B cell (primary cell): Measurements from ENCODE around the gene SMC6. TPM values are rescaled to one million over a fixed set of nuclear protein-coding genes. Genes with fewer than 3 reads are reported as not detected.

Experiments used
- ATAC-seq: fragments of 200-7000 bp; cut with Tn5 transposase; one replicate; pipeline ENCODE4 v1.10.0; 2021; ENCODE audit warnings: low read depth, mild to moderate bottlenecking, moderate number of reproducible peaks, moderate library complexity
- CTCF ChIA-PET: fragments of 350-600 bp; sonication (Branson Sonifier 250); formaldehyde crosslinking; loops from one replicate; lab custom pipeline; 2021; ENCODE audit warnings: antibody characterized with exemption, inconsistent platforms; lab: Charles Lee
- POLR2A ChIA-PET: fragments of 350-600 bp; sonication (Branson Sonifier 250); formaldehyde crosslinking; loops from one replicate; lab custom pipeline; 2021; ENCODE audit warnings: antibody characterized with exemption; lab: Charles Lee
- DNase-seq: peaks from one replicate; pipeline ENCODE4 v3.0.0; 2013
- H2AFZ ChIP-seq: 2 replicates; pipeline ENCODE4 v1.6.1; 2012; ENCODE audit warnings: mild to moderate bottlenecking, low read depth, low read length; ENCODE audit not compliant: insufficient read depth, poor library complexity, severe bottlenecking
- H3K27ac ChIP-seq, 2 donors: 1 replicate in 1 of 2; 2 replicates in 1 of 2; pipeline ENCODE4 v1.5.1; 2012 to 2013; ENCODE audit warnings: low read length in 2 of 2, mild to moderate bottlenecking in 2 of 2, moderate library complexity in 1 of 2
- H3K27me3 ChIP-seq, 4 experiments: fragments of 200-600 bp in 1 of 4; sonication (generic) in 1 of 4; replicated peaks in 1 of 4; 1 replicate in 2 of 4; 2 replicates in 2 of 4; pipeline versions ENCODE4 v1.6.1 to v1.7.0; 2013 to 2016; ENCODE audit warnings: low read length in 3 of 4, mild to moderate bottlenecking in 2 of 4, mixed read lengths in 1 of 4, moderate library complexity in 1 of 4; ENCODE audit not compliant: insufficient read depth in 4 of 4, control insufficient read depth in 3 of 4; ENCODE audit errors: control extremely low read depth in 1 of 4
- H3K36me3 ChIP-seq, 2 experiments: replicated peaks in 1 of 2; 1 replicate in 1 of 2; 2 replicates in 1 of 2; pipeline versions ENCODE4 v1.6.1 to v1.7.1; 2013; ENCODE audit warnings: low read length in 1 of 2; ENCODE audit not compliant: insufficient read depth in 2 of 2, control insufficient read depth in 1 of 2; ENCODE audit errors: control extremely low read depth in 1 of 2, extremely low read depth in 1 of 2
- H3K4me1 ChIP-seq, 2 donors: fragments of 200-600 bp in 1 of 2; sonication (generic) in 1 of 2; 1 replicate in 1 of 2; 2 replicates in 1 of 2; pipeline versions ENCODE4 v1.5.1 to v1.6.1; 2013 to 2017; ENCODE audit warnings: low read length in 2 of 2; ENCODE audit not compliant: control insufficient read depth in 2 of 2, insufficient read depth in 2 of 2
- H3K4me2 ChIP-seq: replicated peaks from 2 replicates; pipeline ENCODE3; 2012; ENCODE audit warnings: mild to moderate bottlenecking, low read depth, low read length; ENCODE audit not compliant: poor library complexity, severe bottlenecking
- H3K4me3 ChIP-seq, 5 experiments: fragments of 200-600 bp in 1 of 5; sonication (generic) in 1 of 5; 1 replicate in 3 of 5; 2 replicates in 2 of 5; pipeline versions ENCODE4 v1.5.1 to v1.7.0; 2011 to 2016; ENCODE audit warnings: low read length in 4 of 5, mild to moderate bottlenecking in 4 of 5, low read depth in 2 of 5, control low read depth in 1 of 5, moderate library complexity in 1 of 5; ENCODE audit not compliant: insufficient read depth in 1 of 5; ENCODE audit errors: control extremely low read depth in 1 of 5, extremely low read depth in 1 of 5
- H3K79me2 ChIP-seq: fragments of 200-600 bp; sonication (generic); one replicate; pipeline ENCODE4 v1.6.0; 2016; ENCODE audit warnings: low read length; ENCODE audit not compliant: control insufficient read depth, insufficient read depth
- H3K9ac ChIP-seq: fragments of 200-600 bp; sonication (generic); 2 replicates; pipeline ENCODE4 v1.6.1; 2017; ENCODE audit warnings: mild to moderate bottlenecking, low read length, moderate library complexity
- H3K9me3 ChIP-seq, 3 donors: one replicate each; pipeline versions ENCODE4 v1.6.1 to v1.7.1; 2013; ENCODE audit warnings: low read length in 2 of 3; ENCODE audit not compliant: control insufficient read depth in 2 of 3, insufficient read depth in 1 of 3; ENCODE audit errors: control extremely low read depth in 1 of 3
- H4K20me1 ChIP-seq: 2 replicates; pipeline ENCODE4 v1.6.0; 2012; ENCODE audit warnings: mild to moderate bottlenecking, low read length; ENCODE audit not compliant: insufficient read depth, control insufficient read depth, poor library complexity, severe bottlenecking
- H3K27ac Mint-ChIP-seq: one replicate; pipeline ENCODE4 v1.8.0; 2021; ENCODE audit warnings: mixed read lengths
- H3K27me3 Mint-ChIP-seq: one replicate; pipeline ENCODE4 v1.8.0; 2021; ENCODE audit warnings: mixed read lengths
- H3K4me1 Mint-ChIP-seq: one replicate; pipeline ENCODE4 v1.8.0; 2021; ENCODE audit warnings: mixed read lengths
- H3K4me3 Mint-ChIP-seq: one replicate; pipeline ENCODE4 v1.8.0; 2021; ENCODE audit warnings: mixed read lengths
- H3K9me3 Mint-ChIP-seq: one replicate; pipeline ENCODE4 v1.8.0; 2022; ENCODE audit warnings: mixed read lengths; ENCODE audit not compliant: insufficient read depth
- EZH2 ChIP-seq: IDR thresholded peaks from 2 replicates; pipeline ENCODE4 v1.6.1; 2012; ENCODE audit warnings: borderline replicate concordance, low read depth, mild to moderate bottlenecking, moderate library complexity, low read length; ENCODE audit not compliant: insufficient read depth, poor library complexity, severe bottlenecking
- WGBS: methylation state at CpG from one replicate; pipeline ENCODE4 v1.1.5; 2013; ENCODE audit warnings: missing lambda C conversion rate; ENCODE audit not compliant: insufficient coverage; 5-methylcytosine and 5-hydroxymethylcytosine counted together
- intact Hi-C: fragments of 100-400 bp; cut with micrococcal nuclease; formaldehyde crosslinking; loops from one replicate; pipeline ENCODE4 v1.10.0; 2022
- polyA plus RNA-seq: library from polyadenylated mRNA; depleted of rRNA; stranded (reverse); fragments of >200 nt; gene quantifications from 2 replicates; pipeline ENCODE4 v1.2.3, GENCODE V29; 2012
- total RNA-seq, 2 donors: library from RNA; stranded (reverse); fragments of 120-200 nt in 1 of 2; gene quantifications; 1 replicate in 1 of 2; 2 replicates in 1 of 2; pipeline versions ENCODE4 v1.2.3 to v1.2.4, GENCODE V29; 2013 to 2022
- TF ChIP-seq, protein P1 (sequence below): fragments of 200-600 bp; IDR thresholded peaks from one replicate; pipeline ENCODE4 v1.8.0; 2022; ENCODE audit warnings: antibody characterized with exemption, mild to moderate bottlenecking

SMC6 gene
- total and polyA plus RNA-seq, 2 donors (not counting 1 experiment from before 2014, with no cell fraction given), result 27.2 to 111 TPM

DNA sequence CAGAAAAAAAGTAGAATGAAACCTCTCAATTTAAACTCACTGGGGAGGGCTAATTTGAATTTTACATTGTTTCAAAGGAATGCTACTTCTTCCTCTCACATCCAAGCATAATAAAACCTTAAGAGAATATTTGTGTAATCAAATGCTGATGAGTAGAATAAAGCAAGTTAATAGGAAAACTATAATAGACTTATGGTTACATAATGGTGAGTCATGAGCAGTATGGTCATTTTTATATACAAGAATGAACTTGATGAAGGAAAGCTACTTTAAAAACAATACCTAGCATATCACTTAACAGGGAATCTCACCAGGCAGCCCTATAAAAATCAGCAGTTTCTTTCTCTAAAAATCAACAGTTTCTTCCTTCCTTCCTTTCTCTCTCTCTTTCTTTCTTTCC, 132.8 kb downstream of the SMC6 start:
- no peaks in the 10 kb centered on the region for H3K9me3 ChIP-seq
- ChIA-PET POLR2A (no interaction called here), CTCF (no interaction called here)
- no peak overlapping the region for H3K27ac ChIP-seq
- TF ChIP-seq EZH2, result no peak
- TF ChIP-seq, protein P1, sequence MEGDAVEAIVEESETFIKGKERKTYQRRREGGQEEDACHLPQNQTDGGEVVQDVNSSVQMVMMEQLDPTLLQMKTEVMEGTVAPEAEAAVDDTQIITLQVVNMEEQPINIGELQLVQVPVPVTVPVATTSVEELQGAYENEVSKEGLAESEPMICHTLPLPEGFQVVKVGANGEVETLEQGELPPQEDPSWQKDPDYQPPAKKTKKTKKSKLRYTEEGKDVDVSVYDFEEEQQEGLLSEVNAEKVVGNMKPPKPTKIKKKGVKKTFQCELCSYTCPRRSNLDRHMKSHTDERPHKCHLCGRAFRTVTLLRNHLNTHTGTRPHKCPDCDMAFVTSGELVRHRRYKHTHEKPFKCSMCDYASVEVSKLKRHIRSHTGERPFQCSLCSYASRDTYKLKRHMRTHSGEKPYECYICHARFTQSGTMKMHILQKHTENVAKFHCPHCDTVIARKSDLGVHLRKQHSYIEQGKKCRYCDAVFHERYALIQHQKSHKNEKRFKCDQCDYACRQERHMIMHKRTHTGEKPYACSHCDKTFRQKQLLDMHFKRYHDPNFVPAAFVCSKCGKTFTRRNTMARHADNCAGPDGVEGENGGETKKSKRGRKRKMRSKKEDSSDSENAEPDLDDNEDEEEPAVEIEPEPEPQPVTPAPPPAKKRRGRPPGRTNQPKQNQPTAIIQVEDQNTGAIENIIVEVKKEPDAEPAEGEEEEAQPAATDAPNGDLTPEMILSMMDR, result no peak
- no peak overlapping the region for H3K4me2 ChIP-seq
- H3K9me3 Mint-ChIP-seq, result no peaks in the 10 kb centered on the region
- H3K36me3 ChIP-seq, result no peaks in the 10 kb centered on the region
- intact Hi-C loops, result no loop called here
- no peaks in the 10 kb centered on the region for H4K20me1 ChIP-seq
- no peak overlapping the region for H3K4me3 Mint-ChIP-seq
- no peaks in the 10 kb centered on the region for H3K79me2 ChIP-seq
- H3K4me1 ChIP-seq, result no peaks in the 10 kb centered on the region
- peaks cover 0 to 6% (median 0%) of the 10 kb centered on the region in 4 experiments for H3K27me3 ChIP-seq
- no peak overlapping the region for H3K9ac ChIP-seq
- H3K27ac Mint-ChIP-seq, result no peak overlapping the region
- no peak overlapping the region for H3K4me3 ChIP-seq
- ATAC-seq, result no peak
- no peaks in the 10 kb centered on the region for H3K4me1 Mint-ChIP-seq
- H2AFZ ChIP-seq, result no peak overlapping the region
- H3K27me3 Mint-ChIP-seq, result peaks cover 40% of the 10 kb centered on the region
- no peak for DNase-seq

- no peaks in the 10 kb centered on the region for H3K9me3 Mint-ChIP-seq
- Histone ChIP-seq H3K4me3 (no peak overlapping the region), H3K4me2 (no peak overlapping the region), H3K27me3 (peaks cover 0 to 6% (median 0%) of the 10 kb centered on the region in 4 experiments), H3K4me1 (no peaks in the 10 kb centered on the region), H3K36me3 (no peaks in the 10 kb centered on the region), H3K79me2 (no peaks in the 10 kb centered on the region), H2AFZ (no peak overlapping the region), H3K9me3 (no peaks in the 10 kb centered on the region), H4K20me1 (no peaks in the 10 kb centered on the region), H3K27ac (no peak overlapping the region), H3K9ac (no peak overlapping the region)
- H3K27ac Mint-ChIP-seq, result no peak overlapping the region
- ATAC-seq (no peak), DNase-seq (no peak)
- WGBS, result 83% methylated on average over 1 of the region's 6 CpGs
- intact Hi-C loops, result no loop called here
- H3K27me3 Mint-ChIP-seq, result peaks cover 40% of the 10 kb centered on the region
- H3K4me1 Mint-ChIP-seq, result no peaks in the 10 kb centered on the region
- CTCF ChIA-PET, result no interaction called here
- TF ChIP-seq EZH2, result no peak
- TF ChIP-seq, protein P1, result no peak
- POLR2A ChIA-PET, result no interaction called here
- no peak overlapping the region for H3K4me3 Mint-ChIP-seq
These were observed 133.3 kb downstream of the SMC6 start for GRCh38 chr2:17620280-17620679.
